ENCODE measurements around the gene SENP5.
"Not testable (repeated sequence)": the region's sequence is repeated elsewhere in the genome, so short reads cannot be mapped to it uniquely, and the experiment has no call there.

- TF ChIP-seq CTCF, EP300 (IDR thresholded peaks at IDR 0.05): not testable (repeated sequence)
Observed at GRCh38 chr3:196844235-196845219, 23.2 kb upstream of the SENP5 start.

Data from tibial nerve (tissue), 4 donors.